PC-9 (cell line): Measurements from ENCODE around the gene SND1. TPM values are rescaled to one million over a fixed set of nuclear protein-coding genes. Genes with fewer than 3 reads are reported as not detected.

Experiments
- BruUV-seq: library from RNA; stranded (reverse); fragments of 400-500 nt; replicated peaks from 2 replicates; lab custom pipeline; 2021; lab: Mats Ljungman, UMichigan
- CTCF ChIA-PET: fragments of 300-600 bp; sonication (Branson Sonifier 250); formaldehyde crosslinking; loops from one replicate; lab custom pipeline; 2022; ENCODE audit warnings: antibody characterized with exemption; lab: Charles Lee
- POLR2A ChIA-PET: fragments of 300-600 bp; sonication (Branson Sonifier 250); formaldehyde crosslinking; loops from one replicate; lab custom pipeline; 2022; ENCODE audit warnings: antibody characterized with exemption; ENCODE audit not compliant: unreplicated experiment; lab: Charles Lee
- DNase-seq, 2 experiments: peaks; one replicate each; pipeline versions ENCODE4 v3.0.0 to v3.0.0-alpha.2; 2015 to 2022; ENCODE audit warnings: mixed read lengths in 1 of 2
- H2AFZ ChIP-seq: fragments of 200-600 bp; sonication (generic); 2 replicates; pipeline ENCODE4 v1.8.1; 2017; ENCODE audit warnings: antibody characterized with exemption
- H3F3A ChIP-seq: fragments of 200-600 bp; sonication (generic); 2 replicates; pipeline ENCODE4 v1.8.1; 2017; ENCODE audit warnings: antibody characterized with exemption, mild to moderate bottlenecking, low read depth; ENCODE audit not compliant: insufficient read depth
- H3K27ac ChIP-seq: fragments of 200-600 bp; sonication (generic); 2 replicates; pipeline ENCODE4 v1.6.1; 2016; ENCODE audit warnings: mixed run types
- H3K27me3 ChIP-seq: fragments of 200-600 bp; sonication (generic); 2 replicates; pipeline ENCODE4 v1.6.1; 2016; ENCODE audit warnings: low read depth, mixed run types; ENCODE audit not compliant: insufficient read depth
- H3K36me3 ChIP-seq: fragments of 200-600 bp; sonication (generic); 2 replicates; pipeline ENCODE4 v1.6.1; 2016; ENCODE audit warnings: low read depth, mixed run types
- H3K4me1 ChIP-seq: fragments of 200-600 bp; sonication (generic); replicated peaks from 2 replicates; pipeline ENCODE4 v1.6.1; 2016; ENCODE audit warnings: mixed run types; ENCODE audit not compliant: insufficient read depth
- H3K4me2 ChIP-seq: fragments of 200-600 bp; sonication (generic); 2 replicates; pipeline ENCODE4 v1.6.1; 2017; ENCODE audit warnings: mixed run types
- H3K4me3 ChIP-seq: fragments of 200-600 bp; sonication (generic); 2 replicates; pipeline ENCODE4 v1.6.1; 2016; ENCODE audit warnings: mixed run types
- H3K79me2 ChIP-seq: fragments of 200-600 bp; sonication (generic); 2 replicates; pipeline ENCODE4 v1.6.1; 2017; ENCODE audit warnings: low read depth, mixed run types
- H3K9me2 ChIP-seq: fragments of 200-600 bp; sonication (generic); 2 replicates; pipeline ENCODE4 v1.8.1; 2017; ENCODE audit warnings: mild to moderate bottlenecking; ENCODE audit not compliant: insufficient read depth
- H3K9me3 ChIP-seq: fragments of 200-600 bp; sonication (generic); 2 replicates; pipeline ENCODE4 v1.8.1; 2016; ENCODE audit warnings: low read depth; ENCODE audit not compliant: insufficient read depth
- H4K20me1 ChIP-seq: fragments of 200-600 bp; sonication (generic); 2 replicates; pipeline ENCODE4 v1.8.1; 2017; ENCODE audit not compliant: insufficient read depth
- CTCF ChIP-seq: fragments of 200-600 bp; sonication (generic); conservative IDR thresholded peaks from 2 replicates; pipeline ENCODE4 v1.6.1; 2017; ENCODE audit warnings: mixed run types, antibody characterized with exemption, mild to moderate bottlenecking, moderate library complexity
- EZH2 ChIP-seq: fragments of 200-600 bp; sonication (generic); IDR thresholded peaks from 2 replicates; pipeline ENCODE4 v1.8.0; 2017; ENCODE audit warnings: antibody characterized with exemption, low read depth
- intact Hi-C: fragments of 100-400 bp; cut with micrococcal nuclease; formaldehyde crosslinking; loops from one replicate; pipeline ENCODE4 v1.10.0; 2022; ENCODE audit not compliant: unreplicated experiment
- total RNA-seq: library from RNA; stranded (reverse); gene quantifications from 2 replicates; pipeline ENCODE4 v1.2.3, GENCODE V29; 2021

SND1 gene
- total RNA-seq, 1 experiment from 2014 or later, result 273 TPM

- Histone ChIP-seq H3K27ac (no peak overlapping the region), H3K36me3 (peaks cover 37% of the 10 kb centered on the region), H3K9me3 (no peaks in the 10 kb centered on the region; the same call in 1 of the 2 replicates), H2AFZ (no peak overlapping the region), H3K4me2 (no peak overlapping the region), H3K4me1 (no peaks in the 10 kb centered on the region), H3K4me3 (no peak overlapping the region), H3F3A (peaks cover 18% of the 10 kb centered on the region; the same call in 1 of the 2 replicates), H3K79me2 (peaks cover 98% of the 10 kb centered on the region), H3K9me2 (no peaks in the 10 kb centered on the region), H4K20me1 (peaks cover 62% of the 10 kb centered on the region), H3K27me3 (no peaks in the 10 kb centered on the region)
- intact Hi-C loops, result no loop called here
- no TSS peak for BruUV-seq
- DNase-seq, result no peak
- no peak for TF ChIP-seq EZH2
- TF ChIP-seq CTCF, result no peak
- CTCF ChIA-PET, result no interaction called here
- POLR2A ChIA-PET, result no interaction called here
Observed at GRCh38 chr7:127680983-127681382, 29.0 kb downstream of the SND1 start.

GRCh38 chr7:127682140-127682539, 30.1 kb downstream of the SND1 start:
- Histone ChIP-seq H4K20me1 (peaks cover 54% of the 10 kb centered on the region), H3K4me1 (no peaks in the 10 kb centered on the region), H3F3A (peaks cover 18% of the 10 kb centered on the region; the same call in 1 of the 2 replicates), H2AFZ (no peak overlapping the region), H3K27me3 (no peaks in the 10 kb centered on the region), H3K79me2 (peaks cover 99% of the 10 kb centered on the region), H3K9me3 (no peaks in the 10 kb centered on the region; the same call in 1 of the 2 replicates), H3K4me3 (no peak overlapping the region), H3K36me3 (peaks cover 26% of the 10 kb centered on the region), H3K9me2 (no peaks in the 10 kb centered on the region), H3K4me2 (no peak overlapping the region), H3K27ac (no peak overlapping the region)
- ChIA-PET CTCF (no interaction called here), POLR2A (no interaction called here)
- BruUV-seq, result no TSS peak
- intact Hi-C loops, result no loop called here
- no peak for TF ChIP-seq CTCF
- DNase-seq, result no peak

DNA sequence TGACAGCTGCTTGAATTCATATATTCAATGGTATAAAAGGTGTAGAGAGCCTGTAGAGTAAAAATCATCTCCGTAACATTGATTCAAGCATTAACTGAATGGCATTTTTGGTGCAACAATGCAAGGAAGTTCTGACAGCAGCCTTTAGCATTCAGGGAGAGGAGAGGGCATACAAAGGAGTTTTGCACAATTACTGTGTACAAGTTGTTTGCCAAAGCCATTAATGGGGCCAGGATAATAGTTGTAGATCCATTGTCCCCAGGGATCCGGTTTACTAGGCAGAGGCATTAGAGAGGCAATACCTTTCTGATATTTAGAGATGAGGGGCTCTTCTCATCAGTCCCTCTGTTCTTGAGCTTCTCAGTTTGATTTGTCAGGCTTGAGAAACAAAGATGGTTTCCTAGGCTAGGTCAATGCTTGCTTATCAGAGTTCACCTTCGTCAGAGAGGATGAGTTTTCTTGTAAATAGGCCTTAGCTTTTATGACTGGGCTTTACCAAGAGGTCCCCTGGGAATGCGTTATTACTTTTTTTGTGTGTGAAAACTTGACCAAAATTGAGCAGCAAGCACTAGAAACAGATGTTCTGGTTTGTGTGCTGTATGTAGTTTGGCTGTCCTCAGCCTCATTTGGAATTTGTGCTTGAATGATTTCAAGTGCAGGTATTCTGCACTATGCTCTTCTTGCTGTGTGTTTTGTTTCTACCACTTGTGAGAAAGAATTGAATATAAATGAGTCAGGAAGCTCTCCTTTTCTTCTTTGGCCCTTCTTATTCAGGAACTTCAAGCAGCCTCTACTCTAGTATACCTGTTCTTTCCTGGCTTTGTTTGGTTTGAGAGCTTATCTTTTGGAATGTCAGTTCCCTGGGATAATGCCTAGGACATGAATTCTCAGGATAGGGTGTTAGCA, 32.0 kb downstream of the SND1 start:
- Histone ChIP-seq H2AFZ (no peak overlapping the region), H3K79me2 (peaks cover 91% of the 10 kb centered on the region), H3K27ac (no peak overlapping the region), H3K4me1 (no peaks in the 10 kb centered on the region), H3K4me3 (no peak overlapping the region), H3K4me2 (no peak overlapping the region), H3K36me3 (peaks cover 22% of the 10 kb centered on the region), H4K20me1 (peaks cover 60% of the 10 kb centered on the region), H3K27me3 (no peaks in the 10 kb centered on the region), H3K9me2 (no peaks in the 10 kb centered on the region), H3F3A (peaks cover 7% of the 10 kb centered on the region; the same call in 1 of the 2 replicates), H3K9me3 (no peaks in the 10 kb centered on the region; the same call in 1 of the 2 replicates)
- intact Hi-C loops, result no loop called here
- ChIA-PET CTCF (no interaction called here), POLR2A (no interaction called here)
- no peak for TF ChIP-seq CTCF
- no peak for TF ChIP-seq EZH2
- no TSS peak for BruUV-seq
- no peak for DNase-seq
